K562 (cell line): ENCODE results near the gene ECPAS. TPM values are rescaled to one million over a fixed set of nuclear protein-coding genes. Genes with fewer than 3 reads are reported as not detected.
A peak's percentile ranks its signal among the peaks of the same experiment; 100 is the strongest.

Source experiments
- ATF1 ChIP-seq, 2 experiments: fragments of 450-650 bp in 1 of 2; IDR thresholded peaks; 2 replicates each; pipeline ENCODE4 v1.6.1; 2016; ENCODE audit warnings: missing compliant biosample characterization in 1 of 2, missing genetic modification characterization in 1 of 2
- ATF3 ChIP-seq, 2 experiments: fragments of 450-650 bp in 1 of 2; sonication (generic) in 1 of 2; formaldehyde crosslinking in 1 of 2; IDR thresholded peaks in 1 of 2; conservative IDR thresholded peaks in 1 of 2; 2 replicates each; pipeline versions ENCODE4 v1.6.1 to v1.8.1; 2016 to 2023; ENCODE audit warnings: mild to moderate bottlenecking in 2 of 2, moderate library complexity in 2 of 2, inconsistent platforms in 1 of 2, missing genetic modification reagents in 1 of 2
- BRCA1 ChIP-seq, 2 experiments: fragments of 450-650 bp in 1 of 2; sonication (generic) in 1 of 2; formaldehyde crosslinking in 1 of 2; IDR thresholded peaks; 2 replicates each; pipeline versions ENCODE4 v1.5.0 to v1.6.1; 2017 to 2020; ENCODE audit warnings: mild to moderate bottlenecking in 1 of 2, missing genetic modification reagents in 1 of 2
- BRF1 ChIP-seq: IDR thresholded peaks from 3 replicates; pipeline ENCODE4 v1.6.1; 2011; ENCODE audit warnings: borderline replicate concordance, mild to moderate bottlenecking; ENCODE audit not compliant: insufficient read length; ENCODE audit errors: extremely low read depth
- CAMTA2 ChIP-seq: fragments of 250-450 bp; sonication (Bioruptor Pico); conservative IDR thresholded peaks from 2 replicates; pipeline ENCODE4 v1.5.1; 2022
- HDAC3 ChIP-seq: fragments of 450-650 bp; IDR thresholded peaks from 2 replicates; pipeline ENCODE4 v1.6.1; 2018; ENCODE audit warnings: borderline replicate concordance, mild to moderate bottlenecking, moderate library complexity; ENCODE audit not compliant: partially characterized antibody
- KDM1A ChIP-seq, 2 experiments: fragments of 450-650 bp; IDR thresholded peaks; 2 replicates each; pipeline ENCODE4 v1.6.1; 2016; ENCODE audit warnings: mild to moderate bottlenecking in 2 of 2
- MAFG ChIP-seq: fragments of 450-650 bp; conservative IDR thresholded peaks from 2 replicates; pipeline ENCODE4 v1.6.1; 2016; ENCODE audit warnings: missing genetic modification characterization, missing compliant biosample characterization
- MIER1 ChIP-seq: fragments of 450-650 bp; IDR thresholded peaks from 2 replicates; pipeline ENCODE4 v1.6.1; 2016; ENCODE audit warnings: antibody characterized with exemption, mild to moderate bottlenecking, low read depth
- OTX1 ChIP-seq: fragments of 450-650 bp; formaldehyde crosslinking; IDR thresholded peaks from 2 replicates; pipeline ENCODE4 v1.4.0; 2022; ENCODE audit warnings: mild to moderate bottlenecking
- SNRNP70 ChIP-seq: fragments of 200-400 bp; formaldehyde crosslinking; optimal IDR thresholded peaks from 2 replicates; pipeline ENCODE3; 2017; ENCODE audit warnings: low read depth, low read length
- SREBF2 ChIP-seq: sonication (generic); formaldehyde crosslinking; IDR thresholded peaks from 2 replicates; pipeline ENCODE4 v1.4.0; 2020; ENCODE audit warnings: mild to moderate bottlenecking, missing genetic modification reagents
- TCFL5 ChIP-seq: fragments of 250-450 bp; sonication (Bioruptor Pico); conservative IDR thresholded peaks from 2 replicates; pipeline ENCODE4 v1.6.1; 2021; ENCODE audit warnings: mild to moderate bottlenecking, moderate library complexity, matching md5 sums
- TSC22D4 ChIP-seq: fragments of 450-650 bp; IDR thresholded peaks from 2 replicates; pipeline ENCODE4 v1.6.1; 2016; ENCODE audit warnings: missing genetic modification characterization, missing biosample characterization, control low read depth
- WHSC1 ChIP-seq: IDR thresholded peaks from one replicate; pipeline ENCODE4 v1.6.1; 2012; ENCODE audit warnings: low read length, control low read depth, inconsistent platforms
- ZNF239 ChIP-seq: fragments of 250-450 bp; sonication (Bioruptor Pico); IDR thresholded peaks from 2 replicates; pipeline ENCODE4 v1.4.0; 2020; ENCODE audit warnings: mild to moderate bottlenecking
- ZNF717 ChIP-seq: fragments of 250-450 bp; sonication (Bioruptor Pico); IDR thresholded peaks from 2 replicates; pipeline ENCODE4 v1.5.0; 2021
- ZNF75A ChIP-seq: fragments of 450-650 bp; formaldehyde crosslinking; IDR thresholded peaks from 2 replicates; pipeline ENCODE4 v1.4.0; 2020; ENCODE audit warnings: mild to moderate bottlenecking
- polyA plus RNA-seq, 8 experiments: library from polyadenylated mRNA; depleted of rRNA in 4 of 8; stranded (reverse) in 5 of 8; unstranded in 3 of 8; fragments of >200 nt; fragmentation: Nextera tagmentation in 2 of 8; fragmentation: Illumina TruSeq in 1 of 8; extraction: Ambion mirVana in 2 of 8; extraction: Trizol in 1 of 8; gene quantifications; 2 replicates each; pipeline versions ENCODE4 v1.2.1 to v1.2.3, GENCODE V29; 2011 to 2014; ENCODE audit warnings: inconsistent platforms in 1 of 8, missing spikeins in 1 of 8
- total RNA-seq, 7 experiments: library from RNA; depleted of rRNA in 6 of 7; stranded (reverse); fragments of >200 nt in 6 of 7; fragmentation: Illumina TruSeq in 2 of 7; extraction: Trizol in 2 of 7; gene quantifications; 2 replicates each; pipeline versions ENCODE4 v1.2.1 to v1.2.3, GENCODE V29; 2011 to 2021; ENCODE audit warnings: low replicate concordance in 1 of 7
- TF ChIP-seq, protein P1 (sequence below): fragments of 450-650 bp; formaldehyde crosslinking; conservative IDR thresholded peaks from 2 replicates; pipeline ENCODE4 v1.4.0; 2022; ENCODE audit warnings: mild to moderate bottlenecking, missing genetic modification characterization
- TF ChIP-seq, protein P2 (sequence below): sonication (generic); formaldehyde crosslinking; IDR thresholded peaks from 2 replicates; pipeline ENCODE4 v1.8.0; 2022; ENCODE audit warnings: mild to moderate bottlenecking, missing genetic modification reagents

ECPAS gene
- total and polyA plus RNA-seq, 9 of the 15 experiments (the other 6 are each of a cell fraction or from before 2014, with no cell fraction given) = 14.5 to 90.9 (median 75.7) TPM

- TF ChIP-seq, protein P1, sequence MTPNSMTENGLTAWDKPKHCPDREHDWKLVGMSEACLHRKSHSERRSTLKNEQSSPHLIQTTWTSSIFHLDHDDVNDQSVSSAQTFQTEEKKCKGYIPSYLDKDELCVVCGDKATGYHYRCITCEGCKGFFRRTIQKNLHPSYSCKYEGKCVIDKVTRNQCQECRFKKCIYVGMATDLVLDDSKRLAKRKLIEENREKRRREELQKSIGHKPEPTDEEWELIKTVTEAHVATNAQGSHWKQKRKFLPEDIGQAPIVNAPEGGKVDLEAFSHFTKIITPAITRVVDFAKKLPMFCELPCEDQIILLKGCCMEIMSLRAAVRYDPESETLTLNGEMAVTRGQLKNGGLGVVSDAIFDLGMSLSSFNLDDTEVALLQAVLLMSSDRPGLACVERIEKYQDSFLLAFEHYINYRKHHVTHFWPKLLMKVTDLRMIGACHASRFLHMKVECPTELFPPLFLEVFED = no peak
- TF ChIP-seq ZNF75A (CRISPR knock-in tag) (no peak), BRCA1 (IDR thresholded peaks at IDR 0.05) (no peak), BRCA1 (CRISPR knock-in tag; IDR thresholded peaks at IDR 0.05) (no peak), BRF1 (no peak), MIER1 (no peak), ZNF717 (CRISPR knock-in tag) (no peak), MAFG (tag) (no peak), OTX1 (CRISPR knock-in tag) (no peak), SNRNP70 (no peak), SREBF2 (CRISPR knock-in tag) (no peak), ATF1 (CRISPR knock-in tag; IDR thresholded peaks at IDR 0.05) (no peak), ATF1 (tag; IDR thresholded peaks at IDR 0.05) (0 out of 2 replicates have a peak, but pooled peaks have one; percentile 9), KDM1A (IDR thresholded peaks at IDR 0.05) (peak; percentile 46 to 71), HDAC3 (peak; percentile 27), WHSC1 (no peak), TCFL5 (CRISPR knock-in tag) (no peak), CAMTA2 (CRISPR knock-in tag) (no peak), ATF3 (IDR thresholded peaks at IDR 0.05) (peak; percentile 21; the same call in 1 of the 2 replicates), ATF3 (CRISPR knock-in tag; conservative IDR thresholded peaks at IDR 0.05) (no peak), TSC22D4 (no peak), ZNF239 (CRISPR knock-in tag) (no peak)
- TF ChIP-seq, protein P2, sequence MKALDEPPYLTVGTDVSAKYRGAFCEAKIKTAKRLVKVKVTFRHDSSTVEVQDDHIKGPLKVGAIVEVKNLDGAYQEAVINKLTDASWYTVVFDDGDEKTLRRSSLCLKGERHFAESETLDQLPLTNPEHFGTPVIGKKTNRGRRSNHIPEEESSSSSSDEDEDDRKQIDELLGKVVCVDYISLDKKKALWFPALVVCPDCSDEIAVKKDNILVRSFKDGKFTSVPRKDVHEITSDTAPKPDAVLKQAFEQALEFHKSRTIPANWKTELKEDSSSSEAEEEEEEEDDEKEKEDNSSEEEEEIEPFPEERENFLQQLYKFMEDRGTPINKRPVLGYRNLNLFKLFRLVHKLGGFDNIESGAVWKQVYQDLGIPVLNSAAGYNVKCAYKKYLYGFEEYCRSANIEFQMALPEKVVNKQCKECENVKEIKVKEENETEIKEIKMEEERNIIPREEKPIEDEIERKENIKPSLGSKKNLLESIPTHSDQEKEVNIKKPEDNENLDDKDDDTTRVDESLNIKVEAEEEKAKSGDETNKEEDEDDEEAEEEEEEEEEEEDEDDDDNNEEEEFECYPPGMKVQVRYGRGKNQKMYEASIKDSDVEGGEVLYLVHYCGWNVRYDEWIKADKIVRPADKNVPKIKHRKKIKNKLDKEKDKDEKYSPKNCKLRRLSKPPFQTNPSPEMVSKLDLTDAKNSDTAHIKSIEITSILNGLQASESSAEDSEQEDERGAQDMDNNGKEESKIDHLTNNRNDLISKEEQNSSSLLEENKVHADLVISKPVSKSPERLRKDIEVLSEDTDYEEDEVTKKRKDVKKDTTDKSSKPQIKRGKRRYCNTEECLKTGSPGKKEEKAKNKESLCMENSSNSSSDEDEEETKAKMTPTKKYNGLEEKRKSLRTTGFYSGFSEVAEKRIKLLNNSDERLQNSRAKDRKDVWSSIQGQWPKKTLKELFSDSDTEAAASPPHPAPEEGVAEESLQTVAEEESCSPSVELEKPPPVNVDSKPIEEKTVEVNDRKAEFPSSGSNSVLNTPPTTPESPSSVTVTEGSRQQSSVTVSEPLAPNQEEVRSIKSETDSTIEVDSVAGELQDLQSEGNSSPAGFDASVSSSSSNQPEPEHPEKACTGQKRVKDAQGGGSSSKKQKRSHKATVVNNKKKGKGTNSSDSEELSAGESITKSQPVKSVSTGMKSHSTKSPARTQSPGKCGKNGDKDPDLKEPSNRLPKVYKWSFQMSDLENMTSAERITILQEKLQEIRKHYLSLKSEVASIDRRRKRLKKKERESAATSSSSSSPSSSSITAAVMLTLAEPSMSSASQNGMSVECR (CRISPR knock-in tag) = no peak
Measured at GRCh38 chr9:111484572-111484894, 350 bp upstream of the ECPAS start (continued).
